Measurements from ENCODE around the gene VKORC1. TPM values are rescaled to one million over a fixed set of nuclear protein-coding genes. Genes with fewer than 3 reads are reported as not detected.

The VKORC1 gene
- total and polyA plus RNA-seq, 2 of the 8 experiments (the other 6 are each of a cell fraction or from before 2014, with no cell fraction given), result 84.1 to 483 TPM

DNA sequence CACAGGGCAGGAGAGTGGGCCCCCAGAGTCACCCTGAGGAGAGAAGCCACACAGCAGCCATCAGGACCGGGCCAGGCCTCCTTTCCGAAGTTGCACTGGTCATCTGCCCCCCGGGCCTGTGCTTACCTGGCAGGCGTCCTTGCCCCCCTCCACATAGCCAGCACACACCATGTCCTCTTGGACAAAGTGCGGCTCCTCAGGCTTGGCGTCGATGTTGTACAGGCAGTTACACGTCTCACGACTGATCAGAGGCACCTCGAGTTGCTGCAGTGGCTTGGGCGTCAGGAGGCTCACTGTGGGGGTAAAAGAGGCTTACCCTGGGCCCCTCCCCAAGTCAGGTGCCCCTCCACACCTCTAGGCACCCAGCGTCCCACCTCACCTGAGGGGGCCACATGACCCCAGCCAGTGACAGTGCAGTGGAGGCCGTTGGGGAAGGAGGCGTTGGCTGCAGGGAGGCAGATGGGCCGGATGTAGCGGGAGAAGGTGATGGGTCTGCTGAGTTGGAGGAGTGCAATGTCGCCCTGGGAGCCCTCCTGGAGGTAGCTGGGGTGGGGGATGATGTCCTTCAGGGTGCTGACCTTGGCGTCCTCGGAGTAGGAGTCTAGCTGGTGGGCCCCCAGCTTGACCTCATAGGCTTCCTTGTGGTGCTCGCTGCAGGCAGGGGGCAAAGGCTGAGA lies 37.8 kb upstream of the VKORC1 start (continued):
- no peak for TF ChIP-seq RNF2 (IDR thresholded peaks at IDR 0.05; ENCODE audit: borderline replicate concordance, low read depth, low read length, missing control alignments, poor library complexity, severe bottlenecking)
